Stimulated activated CD8-positive, alpha-beta memory T cell treated with anti-CD3 and anti-CD28 coated beads, Interleukin-7, amount 100 ng/mL, for 1 hour (primary cell): ENCODE results near the gene CD164L2.
"Not testable (repeated sequence)": the region's sequence is repeated elsewhere in the genome, so short reads cannot be mapped to it uniquely, and the experiment has no call there.

Experiments used
- DNase-seq, 2 donors: peaks; one replicate each; pipeline ENCODE4 v3.0.0-alpha.2; 2020; ENCODE audit warnings: low read depth in 2 of 2

Gene CD164L2

DNA sequence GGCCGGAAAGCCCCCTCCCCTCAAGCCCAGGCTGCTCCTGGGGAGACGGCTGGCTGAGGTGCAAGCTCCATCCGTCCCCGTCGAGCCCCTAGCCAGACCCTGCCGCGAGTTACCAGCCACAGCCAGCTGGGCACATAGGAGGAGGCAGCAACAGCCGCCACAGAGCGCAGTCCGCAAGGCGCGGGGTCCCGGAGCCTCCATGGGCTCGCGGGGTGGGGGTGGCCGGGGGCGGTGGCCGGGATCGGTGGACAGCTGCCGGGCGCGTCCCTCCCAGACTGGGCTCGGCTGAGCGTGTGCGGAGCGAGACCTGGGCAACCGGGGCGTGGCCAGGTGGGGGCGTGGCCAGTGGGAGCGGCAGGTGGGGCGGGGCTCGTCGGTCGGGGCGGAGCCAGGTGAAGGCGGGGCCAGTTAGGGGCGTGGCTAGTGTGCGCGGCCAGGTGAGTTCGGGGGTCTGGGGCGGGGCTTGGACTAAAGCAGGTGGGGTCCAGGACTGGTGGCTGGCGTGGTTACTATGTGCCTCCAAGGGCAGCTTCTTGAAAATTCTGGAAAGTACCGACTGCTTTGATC lies at the start of gene CD164L2:
CD164L2 (minus strand) TSS at position 295 of the 567 bp plus-strand sequence; CDS start at position 201, 94 bp downstream.
- DNase-seq, result no peak

DNA sequence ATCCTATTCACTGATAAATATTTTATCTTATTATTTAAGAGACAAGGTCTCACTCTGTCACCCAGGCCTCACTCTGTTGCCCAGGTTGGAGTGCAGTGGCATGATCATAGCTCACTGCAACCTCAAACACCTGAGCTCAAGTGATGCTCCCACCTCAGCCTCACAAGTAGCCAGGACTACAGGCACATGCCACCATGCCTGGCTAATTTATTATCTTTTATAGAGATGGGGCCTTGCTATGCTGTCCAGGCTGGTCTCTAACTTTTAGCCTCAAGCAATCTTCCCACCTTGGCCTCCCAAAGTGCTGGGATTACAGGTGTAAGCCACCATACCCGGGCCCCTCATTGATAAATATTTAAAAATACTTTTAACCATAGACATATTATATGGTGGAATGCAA lies 49.6 kb upstream of the CD164L2 start:
- DNase-seq, result not testable (repeated sequence)

DNA sequence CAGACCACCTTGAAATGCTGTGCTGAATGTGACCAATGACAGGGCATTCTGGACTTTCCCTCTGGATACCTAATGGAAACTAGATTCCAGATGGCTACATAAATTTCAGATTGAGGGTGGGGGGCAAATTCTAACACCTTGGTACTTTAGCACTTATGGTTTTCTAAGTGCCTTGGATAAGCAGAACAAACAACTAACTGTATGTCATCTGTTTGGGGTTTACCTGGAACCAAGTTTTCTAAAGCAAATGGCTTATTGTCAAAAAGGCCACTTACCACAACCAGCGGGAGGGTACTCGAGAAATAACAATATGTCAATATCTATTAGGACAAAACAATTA lies 48.4 kb upstream of the CD164L2 start:
- no peak for DNase-seq

DNA sequence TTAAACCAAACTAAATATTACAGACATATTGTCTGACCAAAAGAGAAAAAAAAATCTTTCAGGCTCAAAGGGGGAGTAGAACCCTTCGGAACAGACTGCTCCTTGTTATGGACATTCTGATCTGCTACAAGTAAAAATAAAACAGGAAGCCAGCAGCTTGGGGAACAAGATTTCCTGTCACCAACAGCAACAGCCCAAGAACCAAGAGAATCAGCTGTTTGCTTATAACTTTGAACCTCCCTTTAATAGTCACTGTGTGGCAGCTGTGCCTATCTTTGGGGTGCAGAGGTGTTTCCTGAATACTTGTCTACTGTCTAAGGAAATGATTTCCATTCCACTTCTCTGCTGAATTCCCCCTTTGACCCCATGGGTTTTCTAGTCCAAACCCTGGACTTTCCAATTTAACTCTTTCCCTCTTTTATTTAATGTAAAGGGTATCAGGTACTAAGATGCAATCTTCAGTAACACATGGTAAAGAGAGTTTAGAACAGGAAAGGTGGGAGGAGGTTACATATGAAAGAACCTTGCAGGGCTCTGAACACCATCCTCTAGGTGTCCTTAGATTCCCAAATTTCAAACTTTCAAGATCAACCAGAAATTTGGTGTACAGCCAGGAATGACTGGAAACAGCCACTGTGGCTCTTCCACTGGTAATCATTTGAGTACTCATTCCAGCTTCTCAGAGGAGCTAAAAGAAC lies 47.9 kb upstream of the CD164L2 start:
- DNase-seq, result no peak

DNA sequence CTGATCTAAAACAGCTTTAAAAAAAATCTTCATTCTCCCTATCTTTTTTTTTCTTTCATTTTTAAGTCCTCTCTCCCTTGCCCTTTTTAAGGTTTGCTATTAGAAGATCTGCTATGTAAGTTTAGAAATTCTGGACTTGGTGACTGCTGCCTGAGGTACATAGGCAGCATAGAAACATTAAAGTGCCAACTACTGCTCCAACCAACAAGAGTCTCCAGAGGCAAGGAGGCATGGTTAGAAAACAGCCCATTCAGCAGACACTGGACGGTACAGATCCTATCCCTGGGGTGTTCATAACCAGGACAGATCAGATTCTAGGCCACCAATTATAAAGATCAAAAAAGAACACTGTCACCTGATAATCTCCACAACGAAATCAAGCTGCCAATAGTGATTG lies 45.9 kb upstream of the CD164L2 start:
- no peak for DNase-seq

DNA sequence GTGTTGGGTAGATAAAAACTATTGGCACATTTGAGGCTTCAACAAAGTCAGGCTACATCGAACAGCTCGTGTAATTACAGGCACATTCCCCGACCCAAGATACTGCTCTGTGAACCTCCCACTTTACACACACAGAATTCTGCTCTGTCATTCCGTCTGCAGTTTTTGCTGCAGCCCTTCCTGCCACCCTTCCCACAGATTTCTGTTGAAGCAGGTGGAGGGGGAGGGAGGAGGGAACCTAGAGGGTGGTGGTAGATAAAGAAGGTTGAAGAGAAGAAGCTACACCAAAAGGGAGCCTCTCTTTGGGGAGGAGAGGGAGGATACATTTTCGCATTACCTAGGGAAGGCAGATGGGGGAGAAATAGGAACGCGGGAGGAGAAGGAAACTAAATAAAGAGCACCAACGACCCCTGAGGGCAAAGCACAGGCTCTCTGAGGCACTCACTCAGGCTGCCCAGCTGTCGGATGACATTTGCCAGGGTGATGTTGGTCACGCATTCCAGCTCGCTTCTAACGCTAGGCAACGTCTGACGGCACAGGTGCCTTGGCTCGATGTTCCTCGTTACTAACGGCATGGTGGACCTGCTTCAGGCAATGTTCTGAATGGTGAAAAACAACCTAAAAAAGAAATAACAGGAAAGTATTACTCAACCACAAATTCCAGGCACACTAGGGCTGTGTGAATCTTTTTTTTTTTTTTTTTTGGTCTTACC lies 45.3 kb upstream of the CD164L2 start:
- no peak for DNase-seq

DNA sequence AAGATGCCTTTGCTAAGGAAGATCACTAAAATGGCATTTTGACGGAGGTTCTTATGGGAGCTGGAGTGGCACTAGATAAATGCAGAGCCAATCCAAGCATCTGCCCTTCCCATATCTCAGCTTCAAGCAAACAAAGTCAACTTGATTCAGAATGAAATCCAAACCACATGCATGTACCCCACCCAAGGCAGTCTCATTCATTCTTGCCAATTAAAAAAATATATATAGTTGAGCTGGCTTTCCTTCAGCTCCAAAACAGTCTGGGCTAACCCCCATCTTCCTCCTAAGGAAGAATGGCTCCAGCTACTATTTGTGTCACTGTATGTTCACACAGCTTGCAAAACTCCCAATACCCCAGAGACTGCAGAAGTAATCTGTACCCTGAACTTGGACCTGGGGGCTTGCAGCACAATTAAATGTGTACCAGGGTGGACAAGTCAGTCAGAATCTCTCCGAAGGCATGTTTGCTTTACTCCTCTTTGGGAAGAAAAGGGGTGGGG lies 44.7 kb upstream of the CD164L2 start:
- DNase-seq, result no peak

DNA sequence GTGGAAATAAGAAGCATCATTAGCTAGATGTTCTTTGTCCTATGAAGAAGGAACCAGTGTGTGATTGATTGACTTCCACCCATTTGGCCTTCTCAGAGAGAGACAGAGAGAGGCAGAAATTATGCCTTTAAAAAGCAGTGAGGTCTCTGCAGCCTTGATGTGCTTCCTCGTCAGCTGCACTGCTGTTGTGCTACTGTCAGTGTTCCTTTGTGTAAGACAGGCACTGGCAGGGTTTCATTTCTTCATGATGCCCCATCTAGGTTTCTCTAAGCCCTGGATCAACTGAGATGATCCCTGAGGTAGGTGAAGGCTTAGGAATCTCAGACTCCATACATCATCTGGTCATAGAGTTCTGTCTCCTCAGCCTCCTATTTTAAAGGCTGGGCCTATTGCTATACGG lies 44.2 kb upstream of the CD164L2 start:
- DNase-seq, result no peak

DNA sequence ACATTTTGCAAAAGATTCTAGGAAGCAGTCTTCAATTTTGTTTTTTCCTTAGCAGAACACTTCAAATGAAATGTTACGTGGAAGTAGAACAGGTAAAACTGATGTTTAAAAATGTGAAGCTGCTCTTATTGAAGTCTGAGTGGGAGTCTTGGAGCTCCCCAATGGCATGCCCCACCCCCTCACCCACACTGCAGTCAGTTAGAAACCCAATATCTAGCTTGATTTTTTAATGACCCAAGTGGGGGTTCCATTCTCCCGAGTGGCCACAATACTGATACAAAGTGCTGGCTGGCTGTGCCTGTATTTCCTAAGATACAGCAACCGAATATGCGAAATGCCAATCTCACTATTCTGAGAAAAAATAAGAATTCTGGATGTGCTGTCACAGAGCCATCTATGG lies 40.6 kb upstream of the CD164L2 start:
- DNase-seq, result no peak

DNA sequence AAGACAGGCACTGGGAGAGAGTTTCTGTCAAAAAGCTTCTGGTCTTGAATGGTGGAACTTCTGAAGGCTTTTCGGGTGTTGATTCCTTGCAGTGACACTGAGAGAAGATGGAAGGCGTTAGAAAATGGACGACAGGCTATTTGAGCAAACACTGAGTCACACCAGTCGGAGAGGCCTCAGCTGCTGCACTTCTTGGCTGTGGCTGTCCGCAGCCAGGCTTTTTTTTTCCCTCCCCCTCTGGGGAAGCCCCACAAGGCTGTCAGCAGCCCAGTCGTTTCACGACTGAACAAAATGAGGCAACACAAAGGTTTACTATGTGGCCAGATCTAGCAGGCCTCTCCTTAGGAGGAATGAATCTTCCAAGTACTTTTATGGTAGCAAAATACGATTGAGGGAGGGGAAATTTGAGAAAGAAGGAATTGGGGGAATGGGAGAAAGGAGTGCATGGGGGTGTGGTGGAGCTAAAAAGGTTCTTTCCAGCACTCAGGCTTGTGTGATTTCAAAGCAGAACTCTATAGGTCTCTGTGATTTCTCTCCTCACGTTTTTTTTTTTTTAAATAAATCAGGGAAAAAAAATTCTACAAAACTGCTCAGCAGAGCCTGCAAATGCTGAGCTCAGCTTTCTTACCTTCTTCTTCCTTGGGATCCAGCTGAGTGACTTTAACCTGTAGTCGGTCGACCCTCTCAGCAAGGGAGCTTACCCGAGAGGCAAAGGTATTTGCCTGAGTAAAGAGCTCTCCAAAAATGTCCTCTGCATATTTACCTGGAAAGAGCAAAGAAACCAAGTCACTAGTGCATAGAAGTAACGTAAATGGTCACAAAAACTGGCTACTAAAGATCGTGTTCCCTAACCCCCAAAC lies 35.4 kb upstream of the CD164L2 start:
- DNase-seq, result no peak

DNA sequence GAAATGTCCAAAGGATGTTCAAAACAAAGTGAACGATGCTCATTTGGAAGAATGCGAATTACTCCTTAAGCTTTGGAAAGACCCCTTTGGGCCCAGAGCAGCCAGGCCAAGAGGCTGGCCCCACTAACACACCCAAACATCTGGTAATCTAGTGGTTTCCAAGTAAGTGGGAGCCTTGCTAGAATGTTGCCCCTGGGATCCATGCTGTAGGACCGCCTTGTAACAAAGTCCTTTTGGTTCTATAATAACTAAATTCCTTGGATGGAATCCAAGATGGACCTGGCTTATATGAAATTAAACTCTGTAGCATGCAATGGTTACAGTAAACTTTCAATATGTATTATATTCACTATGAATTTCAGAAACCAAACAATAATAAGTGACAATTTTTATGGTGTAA lies 34.6 kb upstream of the CD164L2 start:
- DNase-seq, result no peak

DNA sequence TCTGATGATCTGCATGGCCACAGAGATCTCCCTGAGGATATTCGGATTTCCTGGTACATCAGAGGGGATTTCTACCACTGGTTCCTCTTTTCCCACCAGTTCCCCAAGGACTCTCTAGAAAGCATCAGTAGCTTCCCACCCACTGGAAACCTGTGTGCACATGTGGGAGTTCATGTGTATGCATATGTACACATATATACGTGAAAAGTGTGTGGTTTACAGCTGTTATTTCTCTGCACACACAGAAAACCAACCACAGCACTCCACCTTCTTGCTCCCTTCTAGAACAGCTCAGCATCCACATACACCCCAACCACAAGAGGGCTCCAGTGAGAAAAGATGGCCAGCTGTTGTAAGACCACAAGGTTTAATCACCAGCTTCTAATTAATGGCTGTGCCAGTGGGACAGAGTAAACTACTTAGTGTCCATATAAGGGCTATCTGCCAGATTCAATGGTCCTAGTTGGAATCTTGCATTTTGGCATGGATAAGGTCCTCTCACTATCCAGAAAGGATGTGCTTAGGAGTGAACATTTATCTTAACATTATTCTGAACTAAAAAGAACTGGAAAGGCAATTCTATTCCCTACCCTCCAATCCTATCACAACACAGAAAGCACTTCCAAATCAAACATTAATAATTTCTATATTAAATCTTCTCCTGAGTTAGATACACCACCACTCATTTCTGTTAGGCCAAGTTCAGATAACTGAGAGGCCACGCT lies 33.4 kb upstream of the CD164L2 start:
- no peak for DNase-seq

DNA sequence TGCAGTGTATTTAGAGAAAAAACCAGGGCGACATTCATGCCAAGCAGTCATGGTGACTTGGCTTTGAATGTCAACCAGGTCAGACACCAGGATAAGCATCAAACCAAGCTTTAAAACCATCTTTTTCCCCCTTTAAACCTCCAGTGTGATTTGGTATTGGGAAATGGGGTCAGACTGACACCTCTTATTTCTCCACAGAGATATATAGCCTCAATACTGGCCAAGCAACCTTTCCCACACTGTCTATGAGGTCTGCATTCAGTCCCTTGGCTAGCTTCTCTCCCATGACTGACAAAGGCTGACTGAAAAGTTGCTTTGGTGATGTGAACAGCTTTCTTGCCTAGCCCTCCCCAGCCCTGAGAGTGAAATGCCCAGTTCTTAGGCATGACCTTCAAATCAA lies 31.0 kb upstream of the CD164L2 start:
- no peak for DNase-seq

DNA sequence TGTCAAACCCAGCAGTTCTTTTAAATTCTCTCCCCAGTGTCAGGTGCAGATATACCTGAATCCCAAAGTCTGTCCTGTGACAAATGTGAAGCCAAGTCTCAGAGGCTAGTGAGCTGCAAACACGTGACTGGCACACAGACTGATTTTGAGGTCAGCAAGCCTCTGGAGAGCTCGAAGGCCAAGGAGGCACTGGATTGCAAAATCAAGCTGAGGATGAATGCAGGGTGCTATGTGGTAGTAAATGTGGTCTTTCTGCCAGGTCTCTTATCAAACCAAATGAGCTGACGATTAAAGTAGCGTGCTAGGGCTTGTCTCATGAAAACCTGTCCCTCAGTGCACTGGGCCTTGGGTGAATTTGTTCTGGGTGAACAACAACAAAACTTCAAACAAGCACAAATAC lies 29.9 kb upstream of the CD164L2 start:
- DNase-seq, result no peak

DNA sequence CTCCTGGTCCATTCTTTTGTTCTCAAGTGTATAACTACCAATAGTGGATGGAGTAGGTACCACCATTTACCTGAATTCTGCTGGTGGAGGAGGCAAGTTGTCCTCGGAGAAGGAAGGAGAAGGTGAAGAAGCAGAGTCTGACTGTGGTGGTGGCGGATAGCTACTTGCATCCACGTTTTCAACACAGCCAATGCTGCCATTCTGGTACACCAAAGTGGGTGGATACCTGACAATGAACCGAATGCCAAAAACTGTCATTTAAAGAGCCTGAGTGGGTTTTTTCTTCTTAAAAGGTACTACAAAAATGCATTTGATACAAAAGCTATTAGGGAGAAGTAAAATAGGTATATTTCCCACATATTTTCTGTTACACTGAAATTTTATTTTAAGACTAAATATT lies 29.4 kb upstream of the CD164L2 start:
- no peak for DNase-seq

DNA sequence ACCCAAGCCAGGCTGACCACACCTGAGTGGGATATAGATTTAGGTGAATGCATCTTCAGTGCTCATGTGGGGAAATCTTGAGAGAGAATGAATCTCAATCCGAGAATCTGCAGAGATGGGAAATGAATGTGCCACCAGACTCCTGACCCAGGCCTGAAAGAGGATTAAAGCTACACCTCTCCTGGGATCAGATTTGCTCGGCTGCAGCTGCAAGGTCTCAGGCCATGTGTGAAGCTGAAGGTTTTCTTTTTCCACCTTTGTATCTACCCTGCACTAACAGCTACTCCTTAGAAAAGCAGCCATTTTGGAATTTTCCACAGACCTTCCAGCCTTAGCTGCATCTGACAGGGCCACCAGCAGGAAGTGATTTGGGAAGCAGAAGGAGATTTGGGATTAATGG lies 27.6 kb upstream of the CD164L2 start:
- no peak for DNase-seq

DNA sequence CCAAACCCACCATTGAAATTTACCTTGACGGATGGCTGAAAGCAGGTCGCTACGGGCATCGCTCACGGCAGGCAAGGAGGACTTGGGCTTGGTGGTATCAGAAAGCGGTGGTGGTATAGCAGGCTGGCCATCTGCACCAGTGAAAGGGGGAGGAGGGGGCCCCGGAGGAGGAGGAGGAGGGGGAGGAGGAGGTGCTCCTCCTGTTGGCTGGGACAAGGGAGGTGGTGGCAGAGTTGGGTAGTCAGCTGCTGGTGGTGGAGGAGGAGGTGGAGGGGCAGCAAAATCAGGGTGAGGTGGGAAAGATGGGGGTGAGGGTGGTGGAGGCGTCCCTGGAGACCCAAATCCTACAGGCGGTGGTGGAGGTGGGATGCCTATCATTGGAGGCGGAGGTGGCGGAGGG lies 26.5 kb upstream of the CD164L2 start:
- no peak for DNase-seq

DNA sequence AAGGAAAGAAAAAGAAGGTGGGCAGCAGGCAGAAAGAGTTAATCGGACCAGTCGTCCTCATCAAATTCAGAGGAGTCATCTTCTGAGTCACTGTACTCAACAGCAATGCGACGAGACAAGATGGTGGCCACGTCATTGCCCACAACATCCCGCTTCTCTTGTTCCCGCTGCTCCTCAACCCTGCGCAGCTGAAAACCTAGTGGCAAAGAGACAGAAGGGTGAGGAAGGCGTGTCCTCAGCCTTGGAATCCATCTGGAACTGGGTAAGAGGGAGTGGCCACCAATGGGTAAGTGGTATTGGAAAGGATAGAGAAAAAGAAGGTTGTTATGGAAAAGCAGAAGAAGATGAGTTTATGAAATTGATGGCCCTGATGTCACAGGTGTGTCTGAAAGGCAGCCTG lies 25.0 kb upstream of the CD164L2 start:
- no peak for DNase-seq

DNA sequence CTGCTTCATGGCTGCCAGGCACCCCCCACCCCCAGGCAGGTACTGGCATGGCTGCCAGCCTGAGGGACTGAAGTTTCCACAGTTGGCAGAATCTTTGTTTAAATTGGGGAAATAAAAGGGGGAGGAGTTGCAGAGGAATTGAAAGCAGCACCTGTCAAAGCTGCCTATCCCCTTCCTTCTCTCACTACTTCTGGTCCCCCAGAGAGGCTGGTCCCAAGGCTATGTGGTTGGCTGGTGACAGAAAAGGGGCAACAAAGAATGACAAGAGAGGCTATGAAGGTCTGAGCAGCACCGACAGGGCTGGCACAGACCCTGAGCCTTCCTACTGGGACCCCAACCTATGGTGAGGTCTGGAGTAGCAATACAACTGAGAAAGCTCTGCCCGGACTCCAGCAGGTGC lies 23.7 kb upstream of the CD164L2 start:
- not testable (repeated sequence) for DNase-seq

DNA sequence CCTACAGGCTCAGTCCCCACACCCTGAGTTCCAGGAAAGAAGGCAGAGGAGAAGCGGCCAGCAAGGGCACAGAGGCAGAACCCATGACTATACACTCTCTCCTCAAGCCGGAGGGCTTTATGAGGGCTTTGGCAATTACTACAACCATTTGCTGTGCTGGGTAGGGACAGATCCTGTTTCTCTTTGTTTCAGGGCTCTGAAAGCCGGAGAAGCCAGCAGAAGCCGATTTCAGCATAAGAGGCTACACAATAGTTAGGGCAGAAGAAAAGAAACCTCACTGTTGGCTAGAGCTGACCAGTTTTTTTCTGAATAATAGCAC lies 23.2 kb upstream of the CD164L2 start:
- DNase-seq, result no peak

DNA sequence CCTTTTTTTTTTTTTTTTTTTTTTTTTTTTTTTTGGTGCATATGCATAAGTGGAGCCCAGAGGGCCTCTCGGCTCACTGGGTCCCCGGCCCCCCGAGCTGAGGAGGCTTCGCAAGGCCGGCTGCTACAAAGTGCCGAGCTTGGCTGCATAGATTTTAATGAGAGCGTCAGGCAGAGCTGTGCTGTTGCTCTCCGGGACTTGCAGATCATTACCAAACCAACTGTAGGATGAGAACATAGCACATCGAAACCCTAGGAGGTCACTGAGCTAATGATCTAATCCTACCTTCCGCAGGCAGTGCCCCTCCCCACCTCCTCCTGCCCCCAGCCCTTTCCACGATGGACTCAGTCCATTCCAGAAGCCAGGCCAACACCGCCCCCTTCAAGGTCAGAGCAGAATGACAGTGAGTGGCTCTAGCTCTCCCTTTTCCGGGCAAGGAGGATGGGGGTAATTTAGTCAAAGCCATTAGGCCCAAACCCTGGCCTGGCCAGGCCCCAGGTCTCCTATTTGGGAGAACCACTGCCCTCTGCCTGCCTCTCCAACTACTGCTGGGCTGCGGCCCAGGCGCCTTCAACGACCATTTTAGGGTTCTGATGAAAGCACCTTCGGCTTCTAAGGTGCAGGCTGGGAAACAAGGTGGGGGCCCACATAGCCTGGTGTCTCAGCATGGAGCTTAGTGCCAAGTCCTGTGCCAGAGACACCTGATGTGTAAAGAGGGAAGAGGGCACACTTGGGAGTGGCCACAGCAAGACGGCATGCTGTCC lies 22.6 kb upstream of the CD164L2 start:
- not testable (repeated sequence) for DNase-seq
